ENCODE results near the gene STAG1. TPM values are rescaled to one million over a fixed set of nuclear protein-coding genes. Genes with fewer than 3 reads are reported as not detected.

STAG1 gene
- 32.0 and 40.1 TPM in 2 replicates for total RNA-seq

DNA sequence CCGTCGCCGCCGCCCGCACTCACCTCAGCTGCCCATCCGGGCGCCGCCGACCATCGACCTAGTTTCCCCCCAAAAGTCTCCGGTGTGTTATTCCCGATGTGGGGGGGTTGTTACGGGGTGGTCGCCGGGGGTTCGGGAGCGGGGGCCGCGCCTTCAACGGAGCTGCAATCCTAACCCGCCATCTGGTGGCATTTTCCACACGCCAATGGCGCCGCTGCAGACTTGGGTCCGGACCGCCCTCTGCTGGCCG, at the start of gene STAG1:
TSS of gene STAG1 (minus strand) at position 207 of the 250 bp plus-strand sequence. CDS start 121,480 bp downstream, outside the sequence.

Small RNAs within 50 kb of the gene (small RNA-seq; reads per million reads assigned to genes)
- gene RNU6-1284P (not detected), gene RNU6-789P (not detected)

Other genes starting within 250 kb of the STAG1 start
- gene SLC35G2, start 66.7 kb upstream of the STAG1 start, total RNA-seq = 5.5 and 6.6 TPM in 2 replicates
- gene NCK1, start 109.8 kb upstream of the STAG1 start, total RNA-seq = 36.2 and 47.8 TPM in 2 replicates
- gene IL20RB, start 205.6 kb upstream of the STAG1 start, total RNA-seq = 1.8 and 3.1 TPM in 2 replicates